A549 (cell line): ENCODE measurements around the gene TBC1D16. TPM values are rescaled to one million over a fixed set of nuclear protein-coding genes. Genes with fewer than 3 reads are reported as not detected.

Source experiments
- ATAC-seq, 2 experiments: fragments of 200-7000 bp in 1 of 2; fragments of >200 bp in 1 of 2; cut with Nextera tagmentation in 1 of 2; cut with Tn5 transposase in 1 of 2; 3 replicates each; pipeline versions ENCODE4 v1.8.0 to v1.9.1; 2018 to 2020; ENCODE audit warnings: mild to moderate bottlenecking in 1 of 2, moderate library complexity in 1 of 2
- CTCF ChIA-PET: fragments of 300-600 bp; sonication (Branson Sonifier 250); formaldehyde crosslinking; extraction: SDS; loops from one replicate; lab custom pipeline; 2021; ENCODE audit warnings: antibody characterized with exemption, inconsistent platforms; lab: Yijun Ruan, JAX
- POLR2A ChIA-PET: fragments of 350-600 bp; formaldehyde crosslinking; extraction: SDS; loops from one replicate; lab custom pipeline; 2021; ENCODE audit warnings: antibody characterized with exemption, inconsistent platforms; lab: Yijun Ruan, JAX
- DNase-seq, 2 experiments: peaks; one replicate each; pipeline versions ENCODE4 v3.0.0 to v3.0.0-alpha.2; 2011 to 2016; ENCODE audit warnings: low read depth in 1 of 2, low spot score in 1 of 2
- FAIRE-seq: peaks from 2 replicates; lab custom pipeline; 2011; peaks lifted over from hg19 to GRCh38; lab: Jason Lieb, UNC
- H3K27ac ChIP-seq, 2 experiments: fragments of >200 bp; sonication (Bioruptor Twin); formaldehyde crosslinking; 3 replicates each; pipeline ENCODE4 v1.5.1; 2016 to 2017
- H3K4me1 ChIP-seq: fragments of >200 bp; sonication (Bioruptor Twin); formaldehyde crosslinking; 3 replicates; pipeline ENCODE4 v1.6.1; 2016
- H3K4me2 ChIP-seq: fragments of >200 bp; sonication (Bioruptor Twin); formaldehyde crosslinking; 3 replicates; pipeline ENCODE4 v1.6.1; 2016
- H3K4me3 ChIP-seq: fragments of >200 bp; sonication (Bioruptor Twin); formaldehyde crosslinking; 3 replicates; pipeline ENCODE4 v1.5.1; 2016
- H3K9me3 ChIP-seq: fragments of >200 bp; sonication (Bioruptor Twin); formaldehyde crosslinking; 3 replicates; pipeline ENCODE4 v1.6.1; 2016
- BCL3 ChIP-seq: fragments of >200 bp; sonication (Bioruptor Twin); formaldehyde crosslinking; IDR thresholded peaks from 3 replicates; pipeline ENCODE4 v1.6.1; 2016
- CBX2 ChIP-seq: fragments of 200-600 bp; sonication (generic); IDR thresholded peaks from 2 replicates; pipeline ENCODE4 v1.6.1; 2016; ENCODE audit warnings: low read depth, mild to moderate bottlenecking, borderline replicate concordance
- CHD2 ChIP-seq: fragments of 150-350 bp; IDR thresholded peaks from 2 replicates; pipeline ENCODE4 v1.6.1; 2014; ENCODE audit warnings: low read length; ENCODE audit not compliant: partially characterized antibody
- CHD4 ChIP-seq: fragments of 200-600 bp; sonication (generic); IDR thresholded peaks from 2 replicates; pipeline ENCODE4 v1.6.1; 2016; ENCODE audit warnings: antibody characterized with exemption, mild to moderate bottlenecking, borderline replicate concordance
- CTCF ChIP-seq: fragments of >200 bp; sonication (Bioruptor Twin); formaldehyde crosslinking; IDR thresholded peaks from 3 replicates; pipeline ENCODE4 v1.5.1; 2016
- E2F6 ChIP-seq: IDR thresholded peaks from 2 replicates; pipeline ENCODE4 v1.6.1; 2012; ENCODE audit warnings: low read depth, borderline replicate concordance
- FOXS1 ChIP-seq: fragments of 250-450 bp; sonication (Bioruptor Pico); IDR thresholded peaks from 2 replicates; pipeline ENCODE4 v1.5.0; 2020; ENCODE audit warnings: mild to moderate bottlenecking, moderate library complexity
- HDAC2 ChIP-seq: fragments of 200-600 bp; sonication (generic); IDR thresholded peaks from 2 replicates; pipeline ENCODE4 v1.6.1; 2016
- HOXA7 ChIP-seq: fragments of 250-450 bp; sonication (Bioruptor Pico); IDR thresholded peaks from 2 replicates; pipeline ENCODE4 v1.5.0; 2020; ENCODE audit warnings: mild to moderate bottlenecking, moderate library complexity
- HOXB5 ChIP-seq: fragments of 250-450 bp; sonication (Bioruptor Pico); IDR thresholded peaks from 2 replicates; pipeline ENCODE4 v1.5.0; 2020; ENCODE audit warnings: mild to moderate bottlenecking, moderate library complexity
- JUNB ChIP-seq: fragments of >200 bp; sonication (Bioruptor Twin); formaldehyde crosslinking; IDR thresholded peaks from 2 replicates; pipeline ENCODE4 v1.6.1; 2016
- MAFK ChIP-seq: fragments of 450-650 bp; IDR thresholded peaks from 2 replicates; pipeline ENCODE4 v1.6.1; 2014; ENCODE audit not compliant: partially characterized antibody
- NFE2L2 ChIP-seq: fragments of 150-350 bp; conservative IDR thresholded peaks from 2 replicates; pipeline ENCODE4 v1.6.1; 2014; ENCODE audit warnings: low read length
- NPAS2 ChIP-seq: fragments of 250-450 bp; sonication (Bioruptor Pico); IDR thresholded peaks from 2 replicates; pipeline ENCODE4 v1.8.0; 2022; ENCODE audit warnings: mild to moderate bottlenecking, moderate library complexity, borderline replicate concordance
- PHF8 ChIP-seq: fragments of 200-600 bp; sonication (generic); IDR thresholded peaks from 2 replicates; pipeline ENCODE4 v1.6.1; 2016; ENCODE audit warnings: low read depth, mild to moderate bottlenecking, antibody characterized with exemption, moderate library complexity, borderline replicate concordance
- POLR2A ChIP-seq: IDR thresholded peaks from 2 replicates; pipeline ENCODE4 v1.6.1; 2012; ENCODE audit warnings: mild to moderate bottlenecking, low read length
- RAD21 ChIP-seq, 2 experiments: fragments of >200 bp in 1 of 2; sonication (Bioruptor Twin) in 1 of 2; formaldehyde crosslinking in 1 of 2; IDR thresholded peaks in 1 of 2; conservative IDR thresholded peaks in 1 of 2; 2 replicates in 1 of 2; 3 replicates in 1 of 2; pipeline ENCODE4 v1.6.1; 2012 to 2018; ENCODE audit warnings: inconsistent platforms in 1 of 2
- RARB ChIP-seq: fragments of 250-450 bp; sonication (Bioruptor Pico); IDR thresholded peaks from 2 replicates; pipeline ENCODE4 v1.8.0; 2021; ENCODE audit warnings: mild to moderate bottlenecking, moderate library complexity
- RCOR1 ChIP-seq: fragments of 150-350 bp; IDR thresholded peaks from 2 replicates; pipeline ENCODE4 v1.6.1; 2014; ENCODE audit warnings: antibody characterized with exemption, low read length, low read depth
- TP53 ChIP-seq: fragments of 250-450 bp; sonication (Bioruptor Pico); IDR thresholded peaks from 2 replicates; pipeline ENCODE4 v1.5.0; 2021; ENCODE audit warnings: mild to moderate bottlenecking, moderate library complexity
- ZNF302 ChIP-seq: fragments of 250-450 bp; sonication (Bioruptor Pico); IDR thresholded peaks from 2 replicates; pipeline ENCODE4 v1.9.0; 2021; ENCODE audit warnings: inconsistent platforms, mild to moderate bottlenecking, moderate library complexity
- ZSCAN20 ChIP-seq: fragments of 250-450 bp; sonication (Bioruptor Pico); IDR thresholded peaks from 2 replicates; pipeline ENCODE4 v1.8.0; 2022; ENCODE audit warnings: mild to moderate bottlenecking, moderate library complexity
- WGBS: methylation state at CpG from one replicate; pipeline ENCODE4 v1.1.6; 2017; ENCODE audit errors: missing lambda C conversion rate; 5-methylcytosine and 5-hydroxymethylcytosine counted together
- polyA plus RNA-seq, 4 experiments: library from polyadenylated mRNA; depleted of rRNA in 3 of 4; stranded (reverse); fragments of >200 nt; fragmentation: RNase III in 1 of 4; extraction: RNeasy Plus Mini Kit Qiagen cat#74134 plus additional on column Dnase treatment in 1 of 4; gene quantifications; 2 replicates in 3 of 4; 3 replicates in 1 of 4; pipeline ENCODE4 v1.2.3, GENCODE V29; 2011 to 2017
- TF ChIP-seq, protein P1 (sequence below): fragments of >200 bp; sonication (Bioruptor Twin); formaldehyde crosslinking; IDR thresholded peaks from 2 replicates; pipeline ENCODE4 v1.6.1; 2016

TBC1D16 gene
- polyA plus RNA-seq, 2 of the 4 experiments (the other 2 are of a cell fraction): 8.9 to 12.5 TPM

DNA sequence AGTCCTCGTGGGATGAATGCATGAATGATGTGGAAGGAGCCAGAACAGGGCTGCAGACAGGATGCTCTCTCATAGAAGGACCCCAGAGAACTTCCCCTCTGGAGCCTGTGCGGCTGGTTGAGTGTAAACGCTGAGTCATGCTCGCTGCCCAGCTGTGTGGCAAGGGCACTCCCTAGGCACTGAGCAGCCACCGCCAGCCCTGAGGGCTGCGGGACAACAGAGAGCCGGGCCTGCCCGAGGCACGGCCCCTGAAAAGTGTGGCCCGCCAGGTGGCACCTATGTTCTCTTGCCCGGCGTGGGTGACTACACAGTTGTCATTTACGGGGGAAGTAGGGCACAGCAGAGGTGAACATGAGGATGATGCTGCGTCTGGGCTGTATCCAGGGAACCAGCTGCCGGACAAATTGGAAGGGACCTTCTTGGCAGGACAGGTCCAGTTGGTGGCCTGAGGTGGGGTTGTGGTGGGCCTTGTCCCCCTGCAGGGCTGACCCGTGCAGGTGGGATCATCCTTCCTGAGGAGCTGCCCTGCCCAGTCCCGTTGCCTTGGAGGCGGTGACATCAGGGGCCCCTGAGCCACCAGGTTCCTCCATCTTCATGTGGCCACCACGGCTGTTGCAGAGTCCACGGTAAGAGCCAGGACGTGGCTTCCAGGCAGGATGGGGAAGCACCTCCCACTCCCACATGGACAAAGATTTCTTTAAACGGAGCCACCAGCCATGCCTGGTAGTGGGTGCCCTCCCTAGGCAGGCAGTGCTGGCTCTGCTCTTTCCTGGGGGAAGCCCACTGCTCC lies 101.6 kb downstream of the TBC1D16 start (continued):
- TF ChIP-seq FOXS1 (CRISPR knock-in tag) (no peak), HDAC2 (no peak), PHF8 (no peak), ZSCAN20 (CRISPR knock-in tag) (no peak), NFE2L2 (peak; percentile 98), BCL3 (no peak), RCOR1 (no peak), CTCF (peak; percentile 6; the same call in 1 of the 3 replicates), MAFK (peak; percentile 99), POLR2A (no peak), TP53 (CRISPR knock-in tag) (0 out of 2 replicates have a peak, but pooled peaks have one; percentile 60)

- ATAC-seq: no peak
- Histone ChIP-seq H3K9me3 (no peaks in the 10 kb centered on the region), H3K4me1 (peaks cover 69% of the 10 kb centered on the region), H3K4me3 (no peak overlapping the region), H3K4me2 (peak overlapping the region; percentile 81), H3K27ac (peak overlapping the region; percentile 94)
- no peak for FAIRE-seq
- WGBS: 80% methylated on average over 10 of the region's 10 CpGs
- ChIA-PET CTCF (interaction anchor here (0.8 to 1.3 kb wide), 2 partner anchors 92 to 494 kb away, joined by 3 to 6 read pairs; no protein-coding TSS in a partner anchor), POLR2A (no interaction called here)
- DNase-seq: no peak
- no peak for TF ChIP-seq RAD21 (conservative IDR thresholded peaks at IDR 0.05 in 1 of 2, IDR thresholded peaks at IDR 0.05 in 1 of 2)
These were observed 103.0 kb downstream of the TBC1D16 start for GRCh38 chr17:79932451-79933306.

GRCh38 chr17:79931817-79932309 lies 103.8 kb downstream of the TBC1D16 start:
- Histone ChIP-seq H3K4me1 (peaks cover 66% of the 10 kb centered on the region), H3K9me3 (no peaks in the 10 kb centered on the region), H3K4me3 (no peak overlapping the region), H3K4me2 (peak overlapping the region; percentile 81), H3K27ac (peak overlapping the region; percentile 94)
- POLR2A ChIA-PET: interaction anchor here (1.5 kb wide), 1 partner anchor 93 kb away, joined by 5 read pairs; the partner anchor contains the start of gene CBX4
- ATAC-seq (no peak; a peak in 1 of 6 replicates), DNase-seq (no peak), FAIRE-seq (no peak)
- WGBS: 86% methylated on average over 8 of the region's 10 CpGs
- TF ChIP-seq CTCF (no peak), HOXA7 (CRISPR knock-in tag) (no peak), NFE2L2 (no peak), HDAC2 (no peak), NPAS2 (CRISPR knock-in tag) (no peak), HOXB5 (CRISPR knock-in tag) (no peak), CBX2 (no peak), E2F6 (no peak), PHF8 (no peak), ZNF302 (CRISPR knock-in tag) (no peak), CHD4 (no peak), JUNB (no peak), CHD2 (no peak), BCL3 (no peak), RARB (no peak), TP53 (CRISPR knock-in tag) (no peak), MAFK (no peak)
- TF ChIP-seq, protein P1, sequence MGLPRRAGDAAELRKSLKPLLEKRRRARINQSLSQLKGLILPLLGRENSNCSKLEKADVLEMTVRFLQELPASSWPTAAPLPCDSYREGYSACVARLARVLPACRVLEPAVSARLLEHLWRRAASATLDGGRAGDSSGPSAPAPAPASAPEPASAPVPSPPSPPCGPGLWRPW: no peak
- TF ChIP-seq, all 56 proteins: peak for 0
- CTCF ChIA-PET: interaction anchor here (0.7 to 1.6 kb wide), 8 partner anchors 9 to 495 kb away, joined by 3 to 7 read pairs (median 4); partner anchors contain the start of gene CBX4
